Stimulated activated CD4-positive, alpha-beta T cell treated with anti-CD3 and anti-CD28 coated beads, Interleukin-4, amount 100 ng/mL, for 48 hours (primary cell): Measurements from ENCODE around the gene UNC119.
"Not testable (repeated sequence)": the region's sequence is repeated elsewhere in the genome, so short reads cannot be mapped to it uniquely, and the experiment has no call there.

Experiments
- DNase-seq, 2 donors: peaks; one replicate each; pipeline ENCODE4 v3.0.0-alpha.2; 2020; ENCODE audit warnings: low read depth in 2 of 2

The UNC119 gene

DNA sequence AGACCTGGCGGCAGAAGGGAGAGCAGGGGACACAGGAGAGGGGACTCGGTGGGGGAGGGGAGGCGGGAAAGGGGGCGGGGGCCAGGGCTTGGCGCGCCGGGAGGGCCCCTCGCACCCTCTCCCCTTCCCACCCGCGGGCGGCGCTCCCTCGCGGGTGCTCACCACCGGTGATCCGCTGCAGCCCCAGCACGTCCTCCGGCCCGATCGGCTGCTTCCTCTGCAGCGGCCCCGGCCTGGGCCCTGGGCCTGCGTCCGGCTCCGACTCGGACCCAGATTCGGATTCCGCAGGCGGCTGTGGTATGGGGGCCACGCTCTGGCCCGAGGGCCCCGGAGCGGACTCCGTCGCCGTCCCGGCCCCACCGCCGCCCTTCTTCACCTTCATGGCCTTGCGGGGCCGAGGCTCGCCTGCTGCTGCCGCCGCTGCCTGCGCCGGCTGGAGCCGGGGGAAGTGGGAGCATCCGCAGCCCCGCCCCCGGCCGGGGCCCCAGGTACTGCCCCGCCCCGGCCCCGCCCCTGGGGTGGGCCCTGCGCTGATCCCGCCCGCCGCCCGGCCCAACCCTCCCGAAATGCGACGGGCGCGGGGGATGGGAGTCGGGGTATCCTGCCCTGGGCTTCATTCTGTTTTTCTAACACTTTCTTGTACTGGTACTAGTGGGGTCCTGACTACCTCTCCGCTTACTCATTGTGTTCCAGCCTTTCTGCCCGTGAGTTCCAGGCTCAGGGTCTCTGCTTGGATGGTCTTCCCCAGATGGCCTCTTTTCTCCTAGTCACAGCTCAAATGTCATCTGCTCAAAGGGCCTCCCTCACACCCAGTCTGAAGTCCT lies at the start of gene UNC119:
TSS of gene UNC119 (minus strand) at position 449 of the 824 bp plus-strand sequence. CDS start at position 382, 67 bp downstream.
- peak; percentile 75 to 78 for DNase-seq

DNA sequence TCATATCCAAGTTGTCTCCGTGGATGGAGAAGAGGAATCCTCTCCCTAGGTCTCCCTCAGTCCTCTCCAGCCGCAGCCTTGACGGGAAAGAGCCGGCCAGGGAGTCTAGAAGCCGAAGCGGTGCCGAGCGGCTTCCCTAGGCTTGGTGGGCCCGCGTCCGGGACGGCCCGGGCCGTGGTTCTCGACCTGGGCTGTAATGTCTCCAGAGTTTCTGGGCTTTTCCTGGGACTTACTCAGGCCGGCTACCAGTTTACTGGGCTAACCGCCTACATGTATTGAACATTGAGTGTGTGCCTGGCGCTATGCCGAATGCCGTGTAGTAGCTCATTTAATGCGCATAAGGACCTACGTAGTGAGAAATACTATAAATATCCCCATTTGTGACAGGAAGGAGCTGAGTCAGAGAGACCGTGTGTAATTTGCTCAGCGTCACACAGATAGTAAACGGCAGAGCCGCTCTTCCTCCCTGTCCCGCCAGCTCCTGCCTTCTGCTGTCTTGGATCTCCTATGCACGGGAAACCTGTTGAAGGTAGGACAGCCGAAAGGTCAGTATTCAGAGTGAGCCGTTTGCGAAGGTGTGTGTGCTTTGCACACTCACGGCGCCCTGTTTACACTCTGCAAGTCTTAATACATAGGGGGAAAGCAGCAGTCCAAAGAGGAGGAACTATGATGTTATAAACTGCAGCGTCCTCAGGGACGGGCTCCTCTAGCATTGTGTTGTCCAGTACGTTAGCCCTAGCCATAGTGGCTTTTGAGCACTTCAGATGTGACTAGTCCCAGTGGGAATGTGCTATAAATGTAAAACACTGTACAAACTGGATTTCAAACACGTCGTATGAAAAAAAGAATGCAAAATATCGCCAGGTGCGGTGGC lies 47.1 kb upstream of the UNC119 start:
- peak; percentile 56 to 58 for DNase-seq

DNA sequence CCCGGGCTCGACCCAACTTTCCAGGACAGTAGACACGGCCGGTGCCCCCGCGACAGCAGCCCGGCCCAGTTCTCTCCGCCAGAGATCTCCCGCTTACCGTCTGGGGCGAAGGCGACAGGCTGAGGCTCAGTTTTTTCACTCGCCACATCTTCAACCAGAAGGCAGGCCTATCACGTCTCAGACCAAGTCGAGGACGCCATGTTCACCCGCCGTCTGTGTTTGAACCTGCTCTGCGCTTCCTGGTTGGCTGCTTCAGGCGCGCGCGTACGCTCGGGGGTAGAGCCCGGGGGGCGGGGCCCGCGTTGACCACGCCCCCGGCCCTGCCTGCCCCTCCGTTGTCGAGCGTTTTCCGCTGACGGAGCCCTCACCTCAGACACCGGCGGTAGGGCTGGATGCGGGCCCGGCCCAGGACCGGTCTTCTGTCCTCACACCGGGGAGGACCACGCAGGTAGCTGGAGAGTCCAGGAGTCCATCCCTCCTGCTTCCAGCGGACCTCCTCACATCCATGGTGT lies 46.4 kb upstream of the UNC119 start, which contains the start of gene SPAG5:
TSS of gene SPAG5 (minus strand) at position 227 of the 512 bp plus-strand sequence. CDS start at position 148, 79 bp downstream.
- DNase-seq: peak; percentile 89 to 92

DNA sequence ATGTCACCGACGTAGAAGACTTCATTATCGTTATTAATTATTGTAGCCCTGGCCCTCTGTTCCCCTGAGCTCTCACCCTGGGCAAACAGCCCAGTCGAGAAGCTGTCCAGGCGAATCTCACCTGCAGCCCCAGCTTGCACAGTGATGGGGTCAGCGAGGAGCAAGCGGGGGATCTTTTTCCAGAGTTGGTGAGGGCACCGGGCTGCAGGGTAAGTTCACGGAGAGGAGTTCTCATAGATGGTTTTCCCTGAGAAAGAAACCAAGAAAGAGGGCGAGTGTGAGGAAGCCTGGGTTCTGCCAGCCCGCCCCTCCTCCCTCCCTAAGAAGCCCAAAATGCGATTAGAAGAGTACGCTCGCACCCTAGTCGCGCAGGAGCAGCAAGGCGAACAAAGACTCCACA lies 46.0 kb upstream of the UNC119 start:
- DNase-seq: no peak

DNA sequence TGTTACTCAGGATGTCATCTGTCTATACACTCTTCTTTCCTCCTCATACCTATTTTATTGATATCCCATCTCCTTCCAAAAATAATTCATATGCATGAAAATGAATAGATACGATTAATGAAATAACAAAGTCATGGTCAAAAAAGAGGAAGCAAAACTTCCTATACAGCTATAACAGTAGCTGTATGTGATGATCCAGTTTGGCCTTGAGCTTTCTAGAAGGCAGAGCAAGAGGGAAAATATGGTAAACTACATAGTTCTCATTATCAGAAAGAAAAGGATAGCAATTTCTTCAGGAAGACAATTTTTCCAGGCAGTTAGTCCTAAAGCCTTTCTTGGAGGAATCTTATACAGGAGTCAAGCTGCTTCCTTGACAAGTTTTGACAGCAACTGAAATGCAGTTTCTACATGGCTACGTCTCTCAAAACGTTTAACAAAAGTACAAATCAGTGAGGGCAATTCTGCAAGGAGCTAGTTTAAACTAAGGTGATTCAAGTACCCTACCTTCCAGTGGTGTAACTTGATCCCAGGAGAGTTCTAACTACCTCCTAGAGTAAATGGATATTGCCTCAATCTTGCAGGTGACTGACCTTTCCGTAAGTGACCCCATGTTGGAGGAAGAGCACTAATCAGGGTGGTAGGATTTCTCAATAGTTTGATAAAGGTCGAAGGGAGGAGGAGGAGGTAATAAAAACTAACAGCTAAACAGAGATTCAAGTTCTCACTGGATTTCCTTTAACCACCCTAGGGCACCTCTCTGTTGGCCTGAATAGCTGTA lies 45.4 kb upstream of the UNC119 start:
- no peak for DNase-seq

DNA sequence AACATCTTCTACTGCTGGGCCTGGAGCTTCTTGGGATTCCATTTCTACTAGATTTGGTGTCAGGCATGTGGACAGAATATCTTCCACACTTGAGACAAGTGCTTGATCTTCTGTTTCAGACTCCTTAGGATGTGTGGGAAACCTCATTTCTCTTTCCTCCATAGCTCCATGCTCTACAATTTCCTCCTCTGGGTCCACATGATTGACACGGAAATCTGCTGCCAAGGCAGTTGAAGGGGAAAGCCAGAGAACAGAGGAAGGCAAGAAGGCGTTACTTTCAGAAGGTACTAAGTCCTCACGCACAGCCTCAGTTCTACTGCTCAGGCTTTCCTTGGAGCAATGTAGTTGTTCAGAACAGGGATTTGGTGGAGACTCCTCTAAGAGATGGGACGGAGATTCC lies 39.8 kb upstream of the UNC119 start:
- DNase-seq: no peak

DNA sequence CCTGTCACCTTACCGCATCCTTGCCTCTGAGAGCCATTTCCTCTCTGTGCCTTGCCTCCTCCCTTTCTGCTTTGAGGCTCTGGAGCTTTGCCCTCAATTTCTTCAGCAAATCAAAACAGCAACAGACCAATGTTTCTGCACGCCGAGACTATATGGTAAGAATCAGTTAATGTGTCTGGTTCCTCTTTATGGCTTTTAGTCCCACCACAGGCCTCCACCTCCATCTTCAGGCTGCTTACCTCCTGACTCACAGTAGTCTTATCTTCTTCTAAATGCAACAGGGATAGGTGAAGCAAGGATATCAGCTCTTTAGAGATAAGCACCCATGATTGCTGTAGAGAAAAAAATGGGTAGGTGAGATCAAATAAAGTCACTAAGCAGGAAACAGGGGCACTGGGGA lies 33.4 kb upstream of the UNC119 start:
- no peak for DNase-seq

DNA sequence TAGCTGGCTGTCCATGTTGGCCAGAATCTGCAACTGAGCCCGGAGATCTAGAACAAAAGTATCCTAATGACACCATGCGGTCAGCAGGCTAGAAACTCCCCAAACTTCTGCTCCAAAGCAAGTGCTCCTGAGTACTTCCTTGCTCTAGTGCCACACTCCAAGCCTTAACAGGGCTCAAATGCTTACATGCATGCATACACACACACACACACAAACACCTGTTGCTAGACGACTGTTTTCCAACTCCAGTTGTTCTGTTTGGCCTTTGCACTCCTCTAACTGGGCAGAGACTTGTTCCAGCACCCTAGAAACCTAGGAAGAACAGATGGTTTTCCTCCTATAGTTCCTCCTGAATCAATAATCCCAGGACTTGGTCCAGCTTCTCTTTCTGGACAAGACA lies 32.0 kb upstream of the UNC119 start:
- no peak for DNase-seq

DNA sequence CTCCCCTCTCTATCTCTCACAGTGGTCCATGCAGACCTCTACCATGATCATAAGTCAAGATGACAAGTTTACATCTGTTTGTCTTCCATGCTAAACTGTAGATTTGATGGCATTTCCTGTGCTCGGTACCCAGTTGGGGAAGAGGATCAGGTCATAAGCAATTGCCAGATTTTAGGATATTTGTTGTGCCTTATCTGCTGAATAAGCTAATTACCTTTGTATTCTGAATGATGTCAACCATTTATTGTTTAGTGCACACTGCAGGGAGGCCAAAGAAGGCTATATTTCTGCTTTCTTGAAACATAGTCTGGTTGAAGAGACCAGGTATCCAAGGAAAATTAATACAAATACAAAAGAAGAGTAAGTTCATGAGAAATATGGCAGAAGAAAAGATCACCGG lies 30.1 kb upstream of the UNC119 start:
- DNase-seq: no peak

DNA sequence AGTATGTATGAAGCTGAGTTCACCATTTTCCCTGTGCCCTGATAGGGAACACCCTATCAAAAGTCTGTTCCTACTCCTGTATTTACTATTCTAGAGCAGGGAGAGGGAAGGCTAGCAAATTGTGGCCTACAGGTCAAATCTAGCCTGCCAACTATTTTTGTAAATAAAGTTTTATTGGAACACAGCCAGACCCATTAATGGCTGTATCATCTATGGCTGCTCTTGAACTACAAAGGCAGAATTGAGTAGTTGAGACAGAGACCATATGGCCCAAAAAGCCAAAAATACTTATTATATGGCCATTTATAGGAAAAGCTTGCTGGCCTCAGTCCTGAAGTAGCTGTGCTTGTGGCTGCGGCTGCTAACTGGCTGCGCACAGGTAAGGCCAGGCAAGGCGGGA lies 28.5 kb upstream of the UNC119 start:
- DNase-seq: no peak

DNA sequence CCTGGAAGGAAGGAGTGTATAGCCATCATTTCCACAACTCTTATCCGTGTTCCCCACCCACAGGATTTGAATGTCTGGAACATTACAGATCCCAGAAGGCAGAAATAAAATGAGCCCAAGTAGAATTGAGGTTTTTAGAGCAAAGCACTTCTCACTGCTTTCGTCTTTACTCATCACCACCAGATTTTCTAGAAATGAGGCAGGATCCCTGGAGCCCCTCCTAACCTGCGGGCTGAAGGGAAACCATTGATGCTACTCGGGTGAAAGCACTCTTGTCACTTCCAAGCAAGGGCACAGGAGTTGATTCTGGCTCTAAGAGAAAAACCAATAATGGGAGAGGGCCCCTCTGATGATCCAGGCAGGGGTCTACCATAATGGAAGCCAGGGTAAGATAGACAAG lies 27.1 kb upstream of the UNC119 start:
- peak in 1 of 2 donors; percentile 41 for DNase-seq

DNA sequence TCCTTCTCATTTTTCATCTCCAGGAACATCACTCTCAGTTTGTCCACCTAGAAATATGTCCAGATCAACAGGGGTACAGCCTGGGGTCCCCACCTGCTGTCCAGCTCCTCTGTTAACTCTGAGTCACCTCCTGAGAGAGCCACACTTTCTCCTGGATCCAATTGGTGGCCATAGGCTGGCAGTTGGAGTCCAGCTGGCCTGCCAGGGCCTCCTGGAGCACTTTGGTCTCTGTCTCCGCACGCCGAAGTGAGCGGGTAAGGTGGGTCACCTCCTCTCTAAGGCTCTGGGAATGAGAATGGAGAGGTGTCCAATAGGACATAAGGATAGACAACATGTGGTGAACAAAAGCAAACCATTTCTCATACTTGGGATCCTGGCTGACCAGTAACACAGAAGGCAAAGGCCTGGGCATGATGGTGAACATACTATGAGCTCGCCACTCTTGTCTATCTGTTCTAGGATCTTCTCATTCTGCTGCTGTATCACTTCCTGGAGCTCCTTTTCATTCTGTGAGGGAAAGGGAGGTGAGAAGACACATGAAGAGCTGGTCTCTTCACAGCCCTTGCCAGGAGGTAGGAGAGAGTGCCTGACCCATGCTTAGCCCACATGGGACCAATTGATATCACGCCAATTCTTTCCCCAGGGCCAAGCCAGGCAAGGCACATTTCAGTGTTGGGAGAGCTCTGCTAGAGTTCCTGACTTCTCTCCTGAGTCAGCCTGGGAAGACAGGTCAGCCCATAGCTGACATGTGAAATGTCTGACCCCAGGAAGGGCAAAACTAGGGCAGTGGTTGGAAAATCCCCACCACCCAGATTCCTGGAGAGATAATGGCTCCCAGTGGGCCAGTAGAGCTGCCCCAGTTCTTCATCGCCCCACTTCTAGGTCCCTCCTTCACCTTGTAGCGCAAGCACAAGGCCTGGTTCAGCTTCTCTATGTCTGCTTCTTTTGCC lies 26.1 kb upstream of the UNC119 start:
- no peak for DNase-seq

DNA sequence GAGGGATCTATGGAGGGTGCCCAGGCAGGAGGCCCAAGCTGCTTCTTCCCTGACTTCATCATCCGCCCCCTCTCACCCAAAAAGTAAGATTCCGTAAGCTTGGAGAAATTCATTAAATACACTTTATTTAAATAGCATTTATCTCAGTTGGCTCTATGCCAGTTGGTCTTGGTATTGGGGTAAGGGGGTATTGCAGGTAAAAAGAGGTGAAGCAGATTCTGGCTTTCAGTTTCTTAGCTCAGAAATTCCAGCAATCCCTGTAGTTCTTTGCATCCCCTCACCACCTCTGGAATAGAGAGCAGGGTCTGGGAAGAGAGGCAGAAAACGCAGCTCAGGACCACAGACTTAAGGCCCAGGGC lies 25.0 kb upstream of the UNC119 start:
- no peak for DNase-seq

DNA sequence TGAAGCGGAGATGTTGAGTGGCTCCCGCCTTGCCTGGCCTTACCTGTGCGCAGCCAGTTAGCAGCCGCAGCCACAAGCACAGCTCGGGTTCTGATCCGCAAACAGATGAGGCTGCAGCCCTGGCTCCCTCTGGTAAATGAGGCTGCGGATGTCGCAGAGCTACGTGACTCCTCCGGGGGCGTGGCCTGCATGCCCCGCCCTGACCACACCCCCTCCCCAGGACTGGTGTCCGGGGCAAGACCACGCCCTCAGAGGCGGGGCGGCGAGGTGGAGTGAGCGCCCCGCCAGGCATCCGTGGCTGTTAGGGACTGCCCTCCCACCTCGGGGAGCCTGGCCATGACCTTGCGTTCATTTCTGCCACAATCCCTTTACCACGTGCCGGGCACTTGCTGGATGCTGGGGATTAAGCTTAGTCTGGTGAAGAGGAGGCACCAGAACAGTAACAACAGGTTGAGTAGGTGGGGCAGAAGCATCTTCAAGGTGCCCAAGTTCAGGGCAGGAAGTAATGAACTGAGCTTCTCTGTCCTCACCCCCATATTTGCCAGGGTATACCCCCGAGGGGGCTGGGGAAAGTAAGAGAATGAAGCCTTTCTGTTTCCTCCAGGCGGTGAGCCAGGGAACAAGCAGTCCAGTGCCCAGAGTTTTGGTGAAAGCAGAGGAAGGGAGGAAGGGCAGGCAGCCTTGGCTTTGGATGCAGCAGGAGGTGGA lies 24.5 kb upstream of the UNC119 start, which contains the start of gene ALDOC:
TSS of gene ALDOC (minus strand) at position 138 of the 708 bp plus-strand sequence. CDS start 1,363 bp downstream, outside the sequence.
- DNase-seq: peak; percentile 97 to 98

DNA sequence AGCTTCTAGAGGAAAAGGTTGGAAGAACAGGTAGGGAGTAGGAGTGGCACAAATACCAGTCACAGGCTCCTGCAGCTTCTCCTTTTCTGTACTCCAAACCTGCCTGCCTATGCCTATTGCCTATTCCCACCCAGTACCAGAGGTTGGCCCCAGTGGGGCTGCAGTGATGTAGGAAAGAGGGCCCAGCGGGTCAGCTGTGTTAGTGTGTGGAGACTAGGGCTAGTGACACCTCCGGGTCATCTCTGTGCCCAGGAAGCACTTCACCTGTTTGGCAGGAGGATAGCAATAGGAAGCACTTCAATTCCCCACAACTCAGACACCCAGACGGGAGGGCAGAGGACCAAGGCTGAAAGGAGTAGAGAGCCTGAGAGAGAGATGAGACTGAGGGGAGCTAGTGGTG lies 23.6 kb upstream of the UNC119 start:
- DNase-seq: not testable (repeated sequence)

DNA sequence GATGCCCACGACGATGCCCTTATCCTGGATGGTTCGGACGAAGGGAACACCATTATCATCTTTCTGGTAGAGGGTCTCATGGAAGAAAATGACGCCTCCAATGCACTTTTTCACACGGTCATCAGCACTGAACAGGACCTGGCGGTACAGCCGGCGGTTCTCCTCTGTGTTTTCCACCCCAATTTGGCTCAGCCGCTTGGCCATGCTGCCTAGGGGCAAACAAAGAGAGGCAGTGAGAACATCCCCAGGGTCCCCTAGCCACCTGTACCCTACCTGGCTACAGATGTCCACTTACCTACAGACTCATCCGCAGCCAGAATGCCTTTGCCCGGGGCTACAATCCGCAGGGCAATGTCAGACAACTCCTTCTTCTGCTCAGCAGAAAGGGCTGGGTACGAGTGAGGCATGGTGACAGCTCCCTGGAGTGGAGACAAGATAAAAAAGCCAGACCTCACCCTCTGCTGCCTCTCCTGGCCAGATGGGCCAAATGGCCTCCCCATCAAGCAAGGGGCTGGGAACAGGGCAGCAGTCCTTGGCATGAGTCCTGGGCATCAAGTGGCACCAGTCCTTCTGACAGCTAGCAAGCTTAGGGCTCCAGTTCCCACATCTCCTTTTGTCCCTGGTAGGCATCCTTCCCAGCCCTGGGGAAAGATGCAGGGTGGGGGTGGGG lies 22.8 kb upstream of the UNC119 start:
- no peak for DNase-seq

DNA sequence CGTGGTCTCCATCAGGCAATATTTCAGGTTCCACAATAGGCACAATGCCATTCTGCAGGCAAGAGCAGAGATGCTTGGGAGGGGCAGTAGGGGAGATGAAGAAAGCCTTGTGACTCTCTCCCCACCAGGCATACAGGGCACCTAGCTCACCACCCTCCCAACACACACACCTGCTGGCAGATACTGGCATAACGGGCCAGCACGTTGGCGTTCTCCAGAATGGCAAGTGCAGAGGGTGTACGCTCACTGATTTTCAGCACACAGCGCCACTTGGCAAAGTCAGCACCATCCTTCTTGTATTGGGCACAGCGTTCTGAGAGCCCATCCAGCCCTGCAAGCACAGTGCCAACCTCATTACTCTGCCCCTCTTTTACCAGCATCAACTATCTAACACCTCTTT lies 22.1 kb upstream of the UNC119 start:
- DNase-seq: no peak

DNA sequence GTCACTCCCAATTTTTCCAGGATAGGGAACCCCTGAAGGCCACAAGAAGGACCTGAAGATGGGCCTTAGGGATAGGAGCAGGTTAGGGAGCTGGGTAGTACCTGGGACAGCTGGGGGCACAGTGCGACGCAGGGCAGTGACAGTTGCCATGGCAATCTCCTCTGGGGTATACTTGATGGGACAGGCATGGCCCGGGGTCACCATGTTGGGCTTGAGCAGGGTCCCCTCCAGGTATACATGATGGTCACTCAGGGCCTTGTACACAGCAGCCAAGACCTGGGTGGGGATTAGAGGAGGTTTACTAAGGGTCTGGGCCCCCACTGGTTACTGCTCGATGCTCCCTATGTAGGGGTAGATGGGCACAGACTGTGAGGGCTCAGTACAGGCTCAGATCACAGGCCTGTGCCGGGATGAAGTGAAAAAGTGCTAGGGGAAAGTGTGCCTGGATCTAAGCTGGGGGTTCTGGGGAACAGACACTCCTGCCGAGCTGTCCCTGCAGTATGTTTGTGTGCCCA lies 21.6 kb upstream of the UNC119 start:
- DNase-seq: no peak

DNA sequence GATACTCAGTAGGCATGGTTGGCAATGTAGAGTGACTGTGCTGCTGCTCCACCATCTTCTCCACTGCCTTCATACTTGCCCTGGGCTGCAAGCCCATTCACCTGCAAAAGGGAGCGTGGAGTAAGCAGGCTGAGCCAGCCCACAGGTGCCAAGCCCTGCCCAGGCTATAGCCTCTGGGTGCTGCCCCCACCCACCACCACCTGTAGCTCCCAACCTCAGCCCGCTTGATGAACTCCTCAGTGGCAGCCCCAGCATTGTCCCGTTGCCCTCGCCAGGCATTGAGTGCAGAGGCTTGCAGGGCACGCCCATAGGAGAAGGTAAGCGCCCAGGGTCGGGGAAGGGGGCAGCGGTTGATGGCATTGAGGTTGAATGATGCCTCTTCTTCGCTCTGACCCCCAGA lies 21.1 kb upstream of the UNC119 start:
- DNase-seq: no peak
